ENCODE measurements around the gene USP34.
"Not testable (repeated sequence)": the region's sequence is repeated elsewhere in the genome, so short reads cannot be mapped to it uniquely, and the experiment has no call there.

Gene USP34

GRCh38 chr2:61425605-61426155 is 45.2 kb downstream of the USP34 start:
- no peak for DNase-seq (ENCODE audit: low read depth in 2 of 2)

GRCh38 chr2:61423714-61424113 is 47.2 kb downstream of the USP34 start:
- no peak for DNase-seq (ENCODE audit: low read depth in 2 of 2)

- no peak for DNase-seq (ENCODE audit: low read depth in 2 of 2)
These were observed 49.3 kb downstream of the USP34 start for GRCh38 chr2:61421611-61422010.

GRCh38 chr2:61420991-61421544 is 49.8 kb downstream of the USP34 start:
- no peak for DNase-seq (ENCODE audit: low read depth in 2 of 2)

GRCh38 chr2:61419570-61419969 is 51.3 kb downstream of the USP34 start:
- DNase-seq (ENCODE audit: low read depth in 2 of 2), result no peak

GRCh38 chr2:61419129-61419528 is 51.8 kb downstream of the USP34 start:
- no peak for DNase-seq (ENCODE audit: low read depth in 2 of 2)

GRCh38 chr2:61416871-61417645 is 53.8 kb downstream of the USP34 start:
- no peak for DNase-seq (ENCODE audit: low read depth in 2 of 2)

GRCh38 chr2:61415265-61415664 is 55.6 kb downstream of the USP34 start:
- DNase-seq (ENCODE audit: low read depth in 2 of 2), result no peak

- DNase-seq (ENCODE audit: low read depth in 2 of 2), result no peak
These were observed 56.2 kb downstream of the USP34 start for GRCh38 chr2:61414674-61415073.

GRCh38 chr2:61411109-61411508 is 59.8 kb downstream of the USP34 start:
- no peak for DNase-seq (ENCODE audit: low read depth in 2 of 2)

GRCh38 chr2:61410185-61410584 is 60.7 kb downstream of the USP34 start:
- DNase-seq (ENCODE audit: low read depth in 2 of 2), result no peak

- no peak for DNase-seq (ENCODE audit: low read depth in 2 of 2)
These were observed 65.1 kb downstream of the USP34 start for GRCh38 chr2:61405813-61406212.

- no peak for DNase-seq (ENCODE audit: low read depth in 2 of 2)
These were observed 66.4 kb downstream of the USP34 start for GRCh38 chr2:61404438-61404837.

- DNase-seq (ENCODE audit: low read depth in 2 of 2), result no peak
These were observed 72.5 kb downstream of the USP34 start for GRCh38 chr2:61398413-61398812.

GRCh38 chr2:61396005-61396404 is 74.9 kb downstream of the USP34 start:
- DNase-seq (ENCODE audit: low read depth in 2 of 2), result no peak

GRCh38 chr2:61387588-61387987 is 83.3 kb downstream of the USP34 start:
- not testable (repeated sequence) for DNase-seq (ENCODE audit: low read depth in 2 of 2)

- DNase-seq (ENCODE audit: low read depth in 2 of 2), result not testable (repeated sequence)
These were observed 90.0 kb downstream of the USP34 start for GRCh38 chr2:61380882-61381197.

GRCh38 chr2:61380056-61380881 is 90.6 kb downstream of the USP34 start:
- no peak for DNase-seq (ENCODE audit: low read depth in 2 of 2)

GRCh38 chr2:61379521-61379920 is 91.4 kb downstream of the USP34 start:
- DNase-seq (ENCODE audit: low read depth in 2 of 2), result no peak

- DNase-seq (ENCODE audit: low read depth in 2 of 2), result no peak
These were observed 92.6 kb downstream of the USP34 start for GRCh38 chr2:61378281-61378680.

- DNase-seq (ENCODE audit: low read depth in 2 of 2), result no peak
These were observed 93.8 kb downstream of the USP34 start for GRCh38 chr2:61377046-61377445.

- no peak for DNase-seq (ENCODE audit: low read depth in 2 of 2)
These were observed 94.7 kb downstream of the USP34 start for GRCh38 chr2:61376211-61376610.

- no peak for DNase-seq (ENCODE audit: low read depth in 2 of 2)
These were observed 99.9 kb downstream of the USP34 start for GRCh38 chr2:61371027-61371426.

Measured in stimulated activated CD4-positive, alpha-beta T cell treated with anti-CD3 and anti-CD28 coated beads, Interleukin-15, amount 100 ng/mL, for 48 hours (primary cell).